ENCODE results near the gene ARHGAP10. TPM values are rescaled to one million over a fixed set of nuclear protein-coding genes. Genes with fewer than 3 reads are reported as not detected.

The ARHGAP10 gene
- total RNA-seq, 3 donors from 2014 or later (not counting 1 experiment from before 2014, with no cell fraction given) = 13.9 to 28.7 (median 23.2) TPM

- Mint-ChIP-seq H3K27ac (no peak overlapping the region), H3K27me3 (ENCODE audit: low read depth in 2 of 2) (no peaks in the 10 kb centered on the region), H3K4me3 (no peak overlapping the region), H3K36me3 (no peaks in the 10 kb centered on the region), H3K4me1 (no peaks in the 10 kb centered on the region), H3K9me3 (no peaks in the 10 kb centered on the region)
- intact Hi-C loops (cut with micrococcal nuclease) = no loop called here
- no peaks in the 10 kb centered on the region for H3K27me3 ChIP-seq (ENCODE audit: control insufficient read depth, insufficient read depth, low read length)
- 89% methylated on average over 4 of the region's 4 CpGs for WGBS (ENCODE audit: insufficient coverage)
- H3K4me1 ChIP-seq (ENCODE audit: control insufficient read depth, insufficient read depth, low read length) = no peaks in the 10 kb centered on the region
- H3K4me3 ChIP-seq (ENCODE audit: low read length) = no peak overlapping the region
- TF ChIP-seq CTCF (IDR thresholded peaks at IDR 0.05) = no peak
- no peak overlapping the region for H3K27ac ChIP-seq (ENCODE audit: low read length)
- no peaks in the 10 kb centered on the region for H3K36me3 ChIP-seq (ENCODE audit: control insufficient read depth, insufficient read depth, low read length)
- DNase-seq (no peak), ATAC-seq (no peak)
- no peaks in the 10 kb centered on the region for H3K9me3 ChIP-seq (ENCODE audit: control insufficient read depth, insufficient read depth, low read length)
These were observed 360.0 kb downstream of the ARHGAP10 start for GRCh38 chr4:148091896-148092295.

GRCh38 chr4:148092316-148093014 is 360.6 kb downstream of the ARHGAP10 start:
- no peak for TF ChIP-seq CTCF (IDR thresholded peaks at IDR 0.05)
- Histone ChIP-seq H3K4me1 (ENCODE audit: control insufficient read depth, insufficient read depth, low read length) (no peaks in the 10 kb centered on the region), H3K4me3 (ENCODE audit: low read length) (no peak overlapping the region), H3K36me3 (ENCODE audit: control insufficient read depth, insufficient read depth, low read length) (no peaks in the 10 kb centered on the region), H3K9me3 (ENCODE audit: control insufficient read depth, insufficient read depth, low read length) (no peaks in the 10 kb centered on the region), H3K27ac (ENCODE audit: low read length) (no peak overlapping the region), H3K27me3 (ENCODE audit: control insufficient read depth, insufficient read depth, low read length) (no peaks in the 10 kb centered on the region)
- H3K4me1 Mint-ChIP-seq = no peaks in the 10 kb centered on the region
- H3K9me3 Mint-ChIP-seq = no peaks in the 10 kb centered on the region
- DNase-seq (no peak), ATAC-seq (no peak)
- H3K27me3 Mint-ChIP-seq (ENCODE audit: low read depth in 2 of 2) = no peaks in the 10 kb centered on the region
- H3K36me3 Mint-ChIP-seq = no peaks in the 10 kb centered on the region
- 96% methylated on average over 11 of the region's 11 CpGs for WGBS (ENCODE audit: insufficient coverage)
- intact Hi-C loops (cut with micrococcal nuclease) = no loop called here
- no peak overlapping the region for H3K4me3 Mint-ChIP-seq
- H3K27ac Mint-ChIP-seq = no peak overlapping the region

- H3K4me3 Mint-ChIP-seq = no peak overlapping the region
- H3K4me1 ChIP-seq (ENCODE audit: control insufficient read depth, insufficient read depth, low read length) = no peaks in the 10 kb centered on the region
- intact Hi-C loops (cut with micrococcal nuclease) = no loop called here
- TF ChIP-seq CTCF (IDR thresholded peaks at IDR 0.05) = no peak
- H3K36me3 Mint-ChIP-seq = no peaks in the 10 kb centered on the region
- no peak overlapping the region for H3K4me3 ChIP-seq (ENCODE audit: low read length)
- no peak overlapping the region for H3K27ac ChIP-seq (ENCODE audit: low read length)
- no peaks in the 10 kb centered on the region for H3K36me3 ChIP-seq (ENCODE audit: control insufficient read depth, insufficient read depth, low read length)
- no peaks in the 10 kb centered on the region for H3K27me3 Mint-ChIP-seq (ENCODE audit: low read depth in 2 of 2)
- no peaks in the 10 kb centered on the region for H3K9me3 ChIP-seq (ENCODE audit: control insufficient read depth, insufficient read depth, low read length)
- no peaks in the 10 kb centered on the region for H3K4me1 Mint-ChIP-seq
- no peak for ATAC-seq
- no peaks in the 10 kb centered on the region for H3K9me3 Mint-ChIP-seq
- no peak for DNase-seq
- H3K27ac Mint-ChIP-seq = no peak overlapping the region
- no peaks in the 10 kb centered on the region for H3K27me3 ChIP-seq (ENCODE audit: control insufficient read depth, insufficient read depth, low read length)
- WGBS (ENCODE audit: insufficient coverage) = 97% methylated on average over 5 of the region's 5 CpGs
These were observed 361.2 kb downstream of the ARHGAP10 start for GRCh38 chr4:148093065-148093464.

GRCh38 chr4:148094149-148094548 is 362.3 kb downstream of the ARHGAP10 start:
- DNase-seq (no peak), ATAC-seq (no peak)
- TF ChIP-seq CTCF (IDR thresholded peaks at IDR 0.05) = no peak
- Histone ChIP-seq H3K27ac (ENCODE audit: low read length) (no peak overlapping the region), H3K9me3 (ENCODE audit: control insufficient read depth, insufficient read depth, low read length) (no peaks in the 10 kb centered on the region), H3K27me3 (ENCODE audit: control insufficient read depth, insufficient read depth, low read length) (no peaks in the 10 kb centered on the region), H3K4me3 (ENCODE audit: low read length) (no peak overlapping the region), H3K4me1 (ENCODE audit: control insufficient read depth, insufficient read depth, low read length) (no peaks in the 10 kb centered on the region), H3K36me3 (ENCODE audit: control insufficient read depth, insufficient read depth, low read length) (no peaks in the 10 kb centered on the region)
- Mint-ChIP-seq H3K4me3 (no peak overlapping the region), H3K27me3 (ENCODE audit: low read depth in 2 of 2) (no peaks in the 10 kb centered on the region), H3K27ac (no peak overlapping the region), H3K4me1 (no peaks in the 10 kb centered on the region), H3K36me3 (no peaks in the 10 kb centered on the region), H3K9me3 (no peaks in the 10 kb centered on the region)
- intact Hi-C loops (cut with micrococcal nuclease) = no loop called here
- WGBS (ENCODE audit: insufficient coverage) = 95% methylated on average over 1 of the region's 1 CpG
